ENCODE measurements around the gene HS1BP3.

The HS1BP3 gene

GRCh38 chr2:20609995-20610357 lies 40.9 kb downstream of the HS1BP3 start:
- Histone ChIP-seq H3K27ac (ENCODE audit: insufficient read depth, low read length, poor library complexity, severe bottlenecking) (no peak overlapping the region), H3K27me3 (replicated peaks; ENCODE audit: control insufficient read depth, insufficient read depth, low read length, poor library complexity, severe bottlenecking) (no peaks in the 10 kb centered on the region), H3K9me3 (ENCODE audit: control insufficient read depth, low read length) (no peaks in the 10 kb centered on the region), H3K36me3 (ENCODE audit: control insufficient read depth, insufficient read depth, low read length) (no peaks in the 10 kb centered on the region), H3K4me3 (ENCODE audit: insufficient read depth, low read depth, low read length, poor library complexity, severe bottlenecking) (no peak overlapping the region), H3K4me1 (ENCODE audit: control insufficient read depth, insufficient read depth, low read length, poor library complexity, severe bottlenecking) (no peaks in the 10 kb centered on the region)
- DNase-seq: no peak

- Histone ChIP-seq H3K9me3 (ENCODE audit: control insufficient read depth, low read length) (no peaks in the 10 kb centered on the region), H3K4me3 (ENCODE audit: insufficient read depth, low read depth, low read length, poor library complexity, severe bottlenecking) (no peak overlapping the region), H3K36me3 (ENCODE audit: control insufficient read depth, insufficient read depth, low read length) (no peaks in the 10 kb centered on the region), H3K4me1 (ENCODE audit: control insufficient read depth, insufficient read depth, low read length, poor library complexity, severe bottlenecking) (no peaks in the 10 kb centered on the region), H3K27ac (ENCODE audit: insufficient read depth, low read length, poor library complexity, severe bottlenecking) (no peak overlapping the region), H3K27me3 (replicated peaks; ENCODE audit: control insufficient read depth, insufficient read depth, low read length, poor library complexity, severe bottlenecking) (no peaks in the 10 kb centered on the region)
- DNase-seq: no peak
Measured at GRCh38 chr2:20609349-20609994, 41.4 kb downstream of the HS1BP3 start.

GRCh38 chr2:20608666-20609348 lies 42.1 kb downstream of the HS1BP3 start:
- no peak for DNase-seq
- Histone ChIP-seq H3K4me1 (ENCODE audit: control insufficient read depth, insufficient read depth, low read length, poor library complexity, severe bottlenecking) (no peaks in the 10 kb centered on the region), H3K4me3 (ENCODE audit: insufficient read depth, low read depth, low read length, poor library complexity, severe bottlenecking) (no peak overlapping the region), H3K9me3 (ENCODE audit: control insufficient read depth, low read length) (no peaks in the 10 kb centered on the region), H3K36me3 (ENCODE audit: control insufficient read depth, insufficient read depth, low read length) (no peaks in the 10 kb centered on the region), H3K27me3 (replicated peaks; ENCODE audit: control insufficient read depth, insufficient read depth, low read length, poor library complexity, severe bottlenecking) (no peaks in the 10 kb centered on the region), H3K27ac (ENCODE audit: insufficient read depth, low read length, poor library complexity, severe bottlenecking) (no peak overlapping the region)

GRCh38 chr2:20607446-20607845 lies 43.5 kb downstream of the HS1BP3 start:
- Histone ChIP-seq H3K4me3 (ENCODE audit: insufficient read depth, low read depth, low read length, poor library complexity, severe bottlenecking) (no peak overlapping the region), H3K27ac (ENCODE audit: insufficient read depth, low read length, poor library complexity, severe bottlenecking) (no peak overlapping the region), H3K4me1 (ENCODE audit: control insufficient read depth, insufficient read depth, low read length, poor library complexity, severe bottlenecking) (no peaks in the 10 kb centered on the region), H3K9me3 (ENCODE audit: control insufficient read depth, low read length) (no peaks in the 10 kb centered on the region), H3K27me3 (replicated peaks; ENCODE audit: control insufficient read depth, insufficient read depth, low read length, poor library complexity, severe bottlenecking) (no peaks in the 10 kb centered on the region), H3K36me3 (ENCODE audit: control insufficient read depth, insufficient read depth, low read length) (no peaks in the 10 kb centered on the region)
- no peak for DNase-seq

- Histone ChIP-seq H3K9me3 (ENCODE audit: control insufficient read depth, low read length) (no peaks in the 10 kb centered on the region), H3K27me3 (replicated peaks; ENCODE audit: control insufficient read depth, insufficient read depth, low read length, poor library complexity, severe bottlenecking) (no peaks in the 10 kb centered on the region), H3K27ac (ENCODE audit: insufficient read depth, low read length, poor library complexity, severe bottlenecking) (no peak overlapping the region), H3K4me1 (ENCODE audit: control insufficient read depth, insufficient read depth, low read length, poor library complexity, severe bottlenecking) (no peaks in the 10 kb centered on the region), H3K36me3 (ENCODE audit: control insufficient read depth, insufficient read depth, low read length) (no peaks in the 10 kb centered on the region), H3K4me3 (ENCODE audit: insufficient read depth, low read depth, low read length, poor library complexity, severe bottlenecking) (no peak overlapping the region)
- no peak for DNase-seq
Measured at GRCh38 chr2:20606198-20606597, 44.7 kb downstream of the HS1BP3 start.

- H3K27me3 ChIP-seq (replicated peaks; ENCODE audit: control insufficient read depth, insufficient read depth, low read length, poor library complexity, severe bottlenecking): no peaks in the 10 kb centered on the region
- H3K4me3 ChIP-seq (ENCODE audit: insufficient read depth, low read depth, low read length, poor library complexity, severe bottlenecking): no peak overlapping the region
- H3K9me3 ChIP-seq (ENCODE audit: control insufficient read depth, low read length): no peaks in the 10 kb centered on the region
- no peak for DNase-seq
- H3K36me3 ChIP-seq (ENCODE audit: control insufficient read depth, insufficient read depth, low read length): no peaks in the 10 kb centered on the region
- no peaks in the 10 kb centered on the region for H3K4me1 ChIP-seq (ENCODE audit: control insufficient read depth, insufficient read depth, low read length, poor library complexity, severe bottlenecking)
- no peak overlapping the region for H3K27ac ChIP-seq (ENCODE audit: insufficient read depth, low read length, poor library complexity, severe bottlenecking)
Measured at GRCh38 chr2:20604951-20605381, 45.9 kb downstream of the HS1BP3 start.

GRCh38 chr2:20604401-20604911 lies 46.4 kb downstream of the HS1BP3 start:
- DNase-seq: no peak
- H3K9me3 ChIP-seq (ENCODE audit: control insufficient read depth, low read length): no peaks in the 10 kb centered on the region
- no peak overlapping the region for H3K4me3 ChIP-seq (ENCODE audit: insufficient read depth, low read depth, low read length, poor library complexity, severe bottlenecking)
- no peak overlapping the region for H3K27ac ChIP-seq (ENCODE audit: insufficient read depth, low read length, poor library complexity, severe bottlenecking)
- H3K36me3 ChIP-seq (ENCODE audit: control insufficient read depth, insufficient read depth, low read length): no peaks in the 10 kb centered on the region
- H3K4me1 ChIP-seq (ENCODE audit: control insufficient read depth, insufficient read depth, low read length, poor library complexity, severe bottlenecking): no peaks in the 10 kb centered on the region
- H3K27me3 ChIP-seq (replicated peaks; ENCODE audit: control insufficient read depth, insufficient read depth, low read length, poor library complexity, severe bottlenecking): no peaks in the 10 kb centered on the region

GRCh38 chr2:20603791-20604190 lies 47.1 kb downstream of the HS1BP3 start:
- Histone ChIP-seq H3K4me1 (ENCODE audit: control insufficient read depth, insufficient read depth, low read length, poor library complexity, severe bottlenecking) (no peaks in the 10 kb centered on the region), H3K4me3 (ENCODE audit: insufficient read depth, low read depth, low read length, poor library complexity, severe bottlenecking) (no peak overlapping the region), H3K27ac (ENCODE audit: insufficient read depth, low read length, poor library complexity, severe bottlenecking) (no peak overlapping the region), H3K27me3 (replicated peaks; ENCODE audit: control insufficient read depth, insufficient read depth, low read length, poor library complexity, severe bottlenecking) (no peaks in the 10 kb centered on the region), H3K36me3 (ENCODE audit: control insufficient read depth, insufficient read depth, low read length) (no peaks in the 10 kb centered on the region), H3K9me3 (ENCODE audit: control insufficient read depth, low read length) (no peaks in the 10 kb centered on the region)
- no peak for DNase-seq

- no peak overlapping the region for H3K27ac ChIP-seq (ENCODE audit: insufficient read depth, low read length, poor library complexity, severe bottlenecking)
- no peaks in the 10 kb centered on the region for H3K27me3 ChIP-seq (replicated peaks; ENCODE audit: control insufficient read depth, insufficient read depth, low read length, poor library complexity, severe bottlenecking)
Measured at GRCh38 chr2:20602803-20603202, 48.1 kb downstream of the HS1BP3 start.

GRCh38 chr2:20600756-20601325 lies 50.1 kb downstream of the HS1BP3 start:
- Histone ChIP-seq H3K4me3 (ENCODE audit: insufficient read depth, low read depth, low read length, poor library complexity, severe bottlenecking) (no peak overlapping the region), H3K36me3 (ENCODE audit: control insufficient read depth, insufficient read depth, low read length) (no peaks in the 10 kb centered on the region), H3K4me1 (ENCODE audit: control insufficient read depth, insufficient read depth, low read length, poor library complexity, severe bottlenecking) (no peaks in the 10 kb centered on the region), H3K9me3 (ENCODE audit: control insufficient read depth, low read length) (no peaks in the 10 kb centered on the region), H3K27me3 (replicated peaks; ENCODE audit: control insufficient read depth, insufficient read depth, low read length, poor library complexity, severe bottlenecking) (no peaks in the 10 kb centered on the region), H3K27ac (ENCODE audit: insufficient read depth, low read length, poor library complexity, severe bottlenecking) (no peak overlapping the region)
- no peak for DNase-seq

More at GRCh38 chr2:20602803-20603202, 48.1 kb downstream of the HS1BP3 start:
- H3K36me3 ChIP-seq (ENCODE audit: control insufficient read depth, insufficient read depth, low read length): no peaks in the 10 kb centered on the region
- H3K4me3 ChIP-seq (ENCODE audit: insufficient read depth, low read depth, low read length, poor library complexity, severe bottlenecking): no peak overlapping the region
- H3K9me3 ChIP-seq (ENCODE audit: control insufficient read depth, low read length): no peaks in the 10 kb centered on the region
- DNase-seq: no peak
- H3K4me1 ChIP-seq (ENCODE audit: control insufficient read depth, insufficient read depth, low read length, poor library complexity, severe bottlenecking): no peaks in the 10 kb centered on the region

Measured in effector memory CD4-positive, alpha-beta T cell (primary cell).